ENCODE measurements around the gene IFNA13. TPM values are rescaled to one million over a fixed set of nuclear protein-coding genes. Genes with fewer than 3 reads are reported as not detected.

Gene IFNA13
- total RNA-seq, 1 experiment from 2014 or later, result not detected

GRCh38 chr9:21415493-21416267 is 47.8 kb upstream of the IFNA13 start:
- Mint-ChIP-seq H3K36me3 (no peaks in the 10 kb centered on the region), H3K4me3 (no peak overlapping the region), H3K4me1 (no peaks in the 10 kb centered on the region), H3K27ac (no peak overlapping the region), H3K27me3 (ENCODE audit: low read depth) (no peaks in the 10 kb centered on the region), H3K9me3 (no peaks in the 10 kb centered on the region)
- ChIA-PET CTCF (interaction anchor here (0.5 to 0.7 kb wide), 2 partner anchors 23 to 97 kb away, joined by 3 to 4 read pairs; no protein-coding TSS in a partner anchor), POLR2A (interaction anchor here (0.9 kb wide), 1 partner anchor 15 kb away, joined by 3 read pairs; no protein-coding TSS in a partner anchor)
- DNase-seq (ENCODE audit: low spot score) (no peak), ATAC-seq (no peak)
- no peak for TF ChIP-seq FOXK1 (CRISPR knock-in tag; IDR thresholded peaks at IDR 0.05)
- no peak for TF ChIP-seq ZNF416 (CRISPR knock-in tag; IDR thresholded peaks at IDR 0.05)
- TF ChIP-seq NR1H2 (CRISPR knock-in tag; IDR thresholded peaks at IDR 0.05), result no peak
- no peak for TF ChIP-seq ATF6 (CRISPR knock-in tag; IDR thresholded peaks at IDR 0.05)
- TF ChIP-seq FOXP4 (CRISPR knock-in tag; IDR thresholded peaks at IDR 0.05), result no peak
- TF ChIP-seq TEAD1 (CRISPR knock-in tag; IDR thresholded peaks at IDR 0.05), result no peak
- TF ChIP-seq ZSCAN18 (CRISPR knock-in tag; IDR thresholded peaks at IDR 0.05), result no peak
- TF ChIP-seq SOX15 (CRISPR knock-in tag; IDR thresholded peaks at IDR 0.05), result no peak
- no peak for TF ChIP-seq FOXJ3 (CRISPR knock-in tag; IDR thresholded peaks at IDR 0.05; ENCODE audit: borderline replicate concordance)
- no peak for TF ChIP-seq RELA (CRISPR knock-in tag; IDR thresholded peaks at IDR 0.05; ENCODE audit: borderline replicate concordance)
- TF ChIP-seq E2F4 (CRISPR knock-in tag; IDR thresholded peaks at IDR 0.05; ENCODE audit: borderline replicate concordance, low read depth), result no peak

GRCh38 chr9:21414220-21414940 is 46.5 kb upstream of the IFNA13 start:
- no peak overlapping the region for H3K27ac Mint-ChIP-seq
- POLR2A ChIA-PET, result no interaction called here
- CTCF ChIA-PET, result interaction anchor here (1.8 kb wide), 1 partner anchor 20 kb away, joined by 6 read pairs; no protein-coding TSS in a partner anchor
- TF ChIP-seq KAT7 (CRISPR knock-in tag; IDR thresholded peaks at IDR 0.05; ENCODE audit: borderline replicate concordance), result no peak
- no peak for TF ChIP-seq PRRX2 (CRISPR knock-in tag; IDR thresholded peaks at IDR 0.05)
- TF ChIP-seq ERG (CRISPR knock-in tag; IDR thresholded peaks at IDR 0.05), result no peak
- TF ChIP-seq NR1H2 (CRISPR knock-in tag; IDR thresholded peaks at IDR 0.05), result no peak
- TF ChIP-seq ZNF317 (CRISPR knock-in tag; IDR thresholded peaks at IDR 0.05; ENCODE audit: borderline replicate concordance, low read depth), result no peak
- TF ChIP-seq ATF6 (CRISPR knock-in tag; IDR thresholded peaks at IDR 0.05), result no peak
- TF ChIP-seq NFATC4 (CRISPR knock-in tag; IDR thresholded peaks at IDR 0.05), result no peak
- no peak for TF ChIP-seq FOXP4 (CRISPR knock-in tag; IDR thresholded peaks at IDR 0.05)
- H3K4me1 Mint-ChIP-seq, result no peaks in the 10 kb centered on the region
- DNase-seq (ENCODE audit: low spot score), result no peak
- no peaks in the 10 kb centered on the region for H3K9me3 Mint-ChIP-seq
- H3K27me3 Mint-ChIP-seq (ENCODE audit: low read depth), result no peaks in the 10 kb centered on the region; the same call in 1 of the 2 replicates
- H3K4me3 Mint-ChIP-seq, result no peak overlapping the region
- H3K36me3 Mint-ChIP-seq, result no peaks in the 10 kb centered on the region
- no peak for ATAC-seq
